GM20000 (cell line): ENCODE results near the gene CEP170.

ENCODE experiments used
- DNase-seq: peaks from one replicate; pipeline ENCODE4 v3.0.0; 2012; ENCODE audit warnings: low spot score
- CTCF ChIP-seq: IDR thresholded peaks from 2 replicates; pipeline ENCODE4 v1.5.1; 2012; ENCODE audit warnings: mild to moderate bottlenecking, control low read depth; ENCODE audit errors: extremely low read depth, missing control alignments

CEP170 gene

DNA sequence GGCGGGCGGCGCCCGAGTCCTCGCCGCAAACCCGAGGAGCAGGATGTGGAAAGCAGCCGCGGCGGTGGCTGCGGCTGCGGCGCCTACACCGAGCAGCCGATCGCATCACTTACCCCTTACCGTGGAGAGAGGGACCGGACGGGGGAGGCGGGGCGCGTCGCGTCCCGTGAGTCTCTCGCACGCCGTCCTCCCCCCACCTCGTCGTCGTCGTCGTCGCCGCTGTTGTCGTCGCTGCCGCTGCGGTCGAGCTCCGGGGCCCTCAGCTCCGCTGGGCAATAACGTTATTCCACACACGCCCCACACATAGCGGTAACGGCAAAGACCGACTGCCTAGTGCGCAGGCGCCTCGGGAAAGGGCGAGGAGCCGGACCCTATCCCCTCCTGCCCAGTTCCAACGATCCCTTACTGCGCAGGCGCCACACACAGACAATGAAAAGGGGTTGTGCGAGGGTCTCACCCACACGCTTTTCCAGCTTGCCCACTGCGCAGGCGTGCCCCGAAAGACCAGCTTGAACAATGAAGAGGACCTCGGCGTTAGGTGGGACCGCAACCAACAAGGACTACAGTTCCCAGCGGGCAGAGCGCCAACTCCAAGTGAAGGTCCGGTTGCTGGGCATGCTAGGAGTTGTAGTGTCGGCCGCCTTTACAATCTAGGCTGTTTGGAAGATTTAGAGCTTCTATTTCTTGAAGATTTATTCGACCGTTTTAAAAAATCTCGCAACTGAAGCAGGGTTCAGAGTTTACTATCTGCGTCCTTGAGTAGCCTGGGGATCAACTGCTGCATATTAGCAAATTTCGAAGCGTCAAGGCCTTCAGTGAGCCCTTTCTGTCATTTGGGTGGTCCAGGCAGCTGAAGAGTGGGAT is at the start of gene CEP170:
Gene CEP170 (minus strand): TSS at position 355 of the 864 bp plus-strand sequence. CDS start 30,001 bp downstream, outside the sequence.
- no peak for TF ChIP-seq CTCF
- DNase-seq: peak; percentile 90

DNA sequence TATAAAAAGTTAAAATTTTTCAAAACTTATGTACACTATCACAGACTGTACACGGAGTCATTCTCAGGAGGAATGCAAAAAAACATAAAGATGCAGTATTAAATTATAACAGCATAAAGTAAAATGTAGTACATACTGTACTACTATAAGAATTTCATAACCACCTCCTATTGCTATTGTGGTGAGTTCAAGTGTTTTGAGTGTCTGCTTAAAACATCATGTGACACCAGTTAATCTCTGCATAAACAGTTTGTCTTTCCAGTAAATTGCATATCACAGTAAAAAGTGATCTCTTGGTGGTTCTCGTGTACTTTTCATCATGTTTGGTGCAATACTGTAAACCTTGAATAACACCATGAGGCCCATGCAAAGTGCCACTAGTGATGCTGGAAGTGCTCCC is 46.0 kb upstream of the CEP170 start:
- no peak for DNase-seq
- TF ChIP-seq CTCF: no peak

DNA sequence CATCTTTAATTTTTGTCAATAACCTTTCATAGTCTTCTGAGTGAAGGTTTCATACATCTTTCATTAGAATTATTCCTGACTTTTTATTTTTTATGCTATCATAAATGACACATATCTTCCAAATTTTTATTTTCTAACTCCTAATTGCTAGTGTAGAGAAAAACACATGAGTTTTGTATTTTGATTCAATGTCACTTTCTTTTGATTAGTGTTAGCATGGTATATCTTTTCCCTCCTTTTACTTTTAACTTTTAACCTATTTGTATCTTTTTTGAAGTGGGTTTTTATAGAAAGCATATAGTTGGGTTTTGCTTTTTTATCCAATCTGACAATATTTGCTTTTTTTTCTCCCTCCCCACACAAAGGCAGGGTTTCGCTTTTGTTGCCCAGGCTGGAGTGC is 44.0 kb upstream of the CEP170 start:
- no peak for DNase-seq
- TF ChIP-seq CTCF: no peak

DNA sequence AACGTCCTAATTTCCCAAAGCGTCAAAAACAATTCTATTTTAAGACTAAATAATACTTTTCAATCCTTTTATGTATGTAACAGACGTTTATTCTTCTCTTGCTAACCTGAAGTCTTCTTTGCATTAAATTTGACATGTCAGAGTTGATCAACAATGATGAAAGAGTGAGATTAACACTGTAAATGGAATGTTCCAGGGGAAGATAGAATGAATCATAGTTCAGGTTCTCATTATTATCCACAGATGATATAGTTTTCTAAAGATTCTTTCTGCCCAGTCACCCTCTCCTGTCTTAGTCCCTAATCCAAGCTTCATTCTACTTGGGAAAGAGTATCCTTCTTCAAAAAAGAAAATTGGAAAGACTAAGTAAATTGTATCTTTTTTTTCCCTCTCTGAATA is 39.6 kb upstream of the CEP170 start:
- DNase-seq: no peak
- no peak for TF ChIP-seq CTCF

DNA sequence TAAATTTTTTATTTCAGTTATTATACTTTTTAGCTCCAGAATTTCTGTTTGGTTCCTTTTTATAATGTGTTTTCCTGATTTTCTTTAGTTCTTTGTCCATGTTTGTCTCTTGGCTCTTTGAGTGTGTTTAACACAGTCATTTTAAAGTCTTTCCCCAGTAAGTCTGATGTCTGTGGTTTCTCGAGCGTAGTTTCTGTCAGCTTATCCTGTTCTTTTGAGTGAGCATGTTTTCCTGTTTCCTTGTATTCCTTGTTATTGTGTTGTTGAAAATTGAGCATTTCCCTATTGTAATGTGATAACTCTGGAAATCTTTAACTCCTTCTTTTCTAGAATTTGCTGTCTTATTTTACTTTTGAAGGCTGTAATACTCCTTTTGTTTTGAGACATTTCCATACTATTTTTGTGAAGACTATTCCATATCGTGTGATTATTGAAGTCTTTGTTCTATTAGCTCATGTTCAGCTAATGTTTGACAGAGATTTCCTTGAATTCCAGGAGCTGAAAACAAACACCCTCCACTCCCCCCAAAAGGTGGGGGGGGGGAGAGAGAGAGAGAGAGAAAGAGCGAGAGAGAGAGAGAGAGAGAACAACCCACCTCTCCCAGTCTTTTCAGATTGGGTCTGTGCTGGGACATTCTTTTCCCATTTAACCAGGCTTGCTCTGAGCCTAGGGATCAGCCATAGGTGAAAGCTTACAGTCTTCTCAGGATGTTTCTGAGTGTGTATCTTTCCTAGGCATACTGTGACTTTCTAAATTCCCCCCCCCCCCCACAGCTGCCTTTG is 39.1 kb upstream of the CEP170 start:
- no peak for TF ChIP-seq CTCF
- no peak for DNase-seq

DNA sequence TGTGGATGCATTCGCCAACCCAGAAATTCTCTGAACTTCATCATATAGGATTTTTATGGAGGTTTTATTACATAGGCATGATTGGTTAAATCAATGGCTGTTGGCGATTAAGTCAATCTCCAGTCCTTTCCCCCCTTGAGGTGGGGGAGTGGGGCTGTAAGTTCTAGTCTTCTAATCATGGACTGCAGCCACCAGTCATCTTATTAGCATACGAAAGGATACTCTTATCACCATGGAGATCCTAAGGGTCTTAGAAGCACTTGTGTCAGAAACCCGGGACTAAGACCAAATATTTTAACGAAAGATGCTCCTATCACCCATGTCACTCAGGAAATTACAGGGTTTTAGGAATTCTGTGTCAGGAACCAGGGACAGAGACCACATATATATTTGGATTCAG is 37.0 kb upstream of the CEP170 start:
- no peak for TF ChIP-seq CTCF
- no peak for DNase-seq

- no peak for TF ChIP-seq CTCF
- DNase-seq: no peak
Measured at GRCh38 chr1:243291292-243291691, 36.2 kb upstream of the CEP170 start.
